Stimulated activated CD4-positive, alpha-beta T cell treated with anti-CD3 and anti-CD28 coated beads, TNF-alpha, amount 100 ng/mL, for 24 hours (primary cell): ENCODE data around the gene TSPAN33.
A peak's percentile ranks its signal among the peaks of the same experiment; 100 is the strongest.
"Not testable (repeated sequence)": the region's sequence is repeated elsewhere in the genome, so short reads cannot be mapped to it uniquely, and the experiment has no call there.

ENCODE experiments used
- DNase-seq, 3 experiments: peaks; one replicate each; pipeline ENCODE4 v3.0.0-alpha.2; 2020; ENCODE audit warnings: low read depth in 3 of 3

Gene TSPAN33

GRCh38 chr7:129144095-129144833, at the start of gene TSPAN33:
TSS of gene TSPAN33 (plus strand) at chr7:129144707. CDS start at chr7:129144981, 274 bp downstream.
- DNase-seq: peak; percentile 51 to 72 (median 57)

GRCh38 chr7:129095258-129095657, 49.2 kb upstream of the TSPAN33 start:
- DNase-seq: no peak

GRCh38 chr7:129098409-129099084, 46.0 kb upstream of the TSPAN33 start:
- DNase-seq: no peak

- DNase-seq: no peak
Observed at GRCh38 chr7:129100827-129101166, 43.7 kb upstream of the TSPAN33 start.

- DNase-seq: no peak
Observed at GRCh38 chr7:129101746-129102145, 42.8 kb upstream of the TSPAN33 start.

GRCh38 chr7:129103561-129104324, 40.8 kb upstream of the TSPAN33 start:
- DNase-seq: no peak

- DNase-seq: no peak
Observed at GRCh38 chr7:129108581-129108980, 35.9 kb upstream of the TSPAN33 start.

- DNase-seq: no peak
Observed at GRCh38 chr7:129110258-129110981, 34.1 kb upstream of the TSPAN33 start.

- no peak for DNase-seq
Observed at GRCh38 chr7:129110982-129111376, 33.5 kb upstream of the TSPAN33 start.

GRCh38 chr7:129115676-129116075, 28.8 kb upstream of the TSPAN33 start:
- no peak for DNase-seq

- DNase-seq: no peak
Observed at GRCh38 chr7:129118182-129118581, 26.3 kb upstream of the TSPAN33 start.

GRCh38 chr7:129118976-129119375, 25.5 kb upstream of the TSPAN33 start:
- DNase-seq: no peak

GRCh38 chr7:129121501-129122077, 22.9 kb upstream of the TSPAN33 start:
- not testable (repeated sequence) for DNase-seq

GRCh38 chr7:129122078-129122750, 22.3 kb upstream of the TSPAN33 start:
- no peak for DNase-seq

- DNase-seq: peak in 1 of 3 experiments; percentile 34
Observed at GRCh38 chr7:129122751-129123509, 21.6 kb upstream of the TSPAN33 start.

- DNase-seq: no peak
Observed at GRCh38 chr7:129123510-129123857, 21.0 kb upstream of the TSPAN33 start.

- DNase-seq: no peak
Observed at GRCh38 chr7:129126314-129126713, 18.2 kb upstream of the TSPAN33 start.

- no peak for DNase-seq
Observed at GRCh38 chr7:129127154-129127553, 17.4 kb upstream of the TSPAN33 start.

- no peak for DNase-seq
Observed at GRCh38 chr7:129127601-129128000, 16.9 kb upstream of the TSPAN33 start.

GRCh38 chr7:129134356-129134987, 10.0 kb upstream of the TSPAN33 start:
- no peak for DNase-seq
